Astrocyte of the cerebellum (primary cell): ENCODE measurements around the gene PAPPA.
A peak's percentile ranks its signal among the peaks of the same experiment; 100 is the strongest.

Experiments
- DNase-seq: peaks from one replicate; pipeline ENCODE4 v3.0.0-alpha.2; 2011; ENCODE audit warnings: low read depth
- H3K4me3 ChIP-seq: 2 replicates; pipeline ENCODE4 v1.5.1; 2011; ENCODE audit warnings: mild to moderate bottlenecking, low read depth, low read length, moderate library complexity
- CTCF ChIP-seq: IDR thresholded peaks from 2 replicates; pipeline ENCODE4 v1.5.1; 2012; ENCODE audit warnings: low read length, low read depth, moderate library complexity, mild to moderate bottlenecking; ENCODE audit errors: missing control alignments
- in situ Hi-C: cut with HindIII; loops from 2 replicates; pipeline ENCODE4 v1.10.0; 2017; ENCODE audit warnings: low sequenced_read_pairs

The PAPPA gene

DNA sequence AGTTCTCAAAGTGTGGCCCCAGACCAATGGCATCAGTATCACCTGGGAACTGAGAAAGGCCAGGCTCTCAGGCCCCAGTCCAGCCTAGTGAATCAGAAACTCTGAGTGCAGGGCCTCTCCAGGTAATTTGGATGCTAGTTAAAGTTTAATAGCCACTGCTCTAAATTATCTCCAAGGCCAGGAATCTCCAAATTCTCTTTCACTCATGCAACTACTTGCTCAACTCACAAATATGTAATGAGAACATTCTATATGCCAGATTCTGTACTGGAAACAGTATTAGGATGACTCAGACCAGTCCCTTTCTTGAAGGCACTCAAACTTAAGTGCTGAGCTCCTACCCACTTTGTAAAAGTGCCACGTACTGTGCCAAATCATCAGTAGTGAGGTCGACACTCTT is 84.6 kb downstream of the PAPPA start:
- in situ Hi-C loops = no loop called here
- peak; percentile 31 for DNase-seq
- TF ChIP-seq CTCF = no peak

DNA sequence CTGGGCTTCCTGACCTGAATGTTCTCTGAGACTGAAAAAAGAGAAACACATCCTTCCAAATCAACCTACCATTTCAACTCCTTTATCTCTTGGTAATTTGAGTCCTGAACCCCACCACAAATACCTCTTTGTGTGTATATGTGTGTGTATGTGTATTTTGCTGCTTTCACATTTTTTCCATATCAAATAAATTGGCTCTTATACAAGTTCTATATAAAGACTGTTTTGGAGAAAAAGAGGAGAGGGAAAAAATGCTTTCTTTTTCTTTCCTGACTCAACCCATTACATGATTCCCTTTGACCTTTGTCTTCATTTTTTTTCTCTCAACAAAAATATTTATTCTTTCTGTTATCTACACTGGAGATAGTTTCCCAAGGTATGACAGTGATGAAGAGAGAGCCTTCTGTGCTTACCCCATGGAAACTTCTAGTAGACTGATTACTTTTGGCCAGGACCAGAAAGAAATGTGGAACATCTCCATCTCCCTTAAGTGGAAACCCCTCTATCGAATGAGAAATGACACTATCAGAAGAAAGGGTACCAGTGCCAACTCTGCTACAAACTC is 85.3 kb downstream of the PAPPA start:
- TF ChIP-seq CTCF = no peak

More for the DNA sequence above, 84.6 kb downstream of the PAPPA start:
- no peak overlapping the region for H3K4me3 ChIP-seq

GRCh38 chr9:116243708-116244107 is 90.1 kb downstream of the PAPPA start:
- no peak overlapping the region for H3K4me3 ChIP-seq
- no peak for DNase-seq
- TF ChIP-seq CTCF = no peak
- in situ Hi-C loops = no loop called here

More for the DNA sequence above, 85.3 kb downstream of the PAPPA start:
- DNase-seq = no peak
- no peak overlapping the region for H3K4me3 ChIP-seq
- in situ Hi-C loops = no loop called here

GRCh38 chr9:116247284-116247683 is 93.7 kb downstream of the PAPPA start:
- no peak for DNase-seq
- in situ Hi-C loops = no loop called here
- H3K4me3 ChIP-seq = no peak overlapping the region
- no peak for TF ChIP-seq CTCF

DNA sequence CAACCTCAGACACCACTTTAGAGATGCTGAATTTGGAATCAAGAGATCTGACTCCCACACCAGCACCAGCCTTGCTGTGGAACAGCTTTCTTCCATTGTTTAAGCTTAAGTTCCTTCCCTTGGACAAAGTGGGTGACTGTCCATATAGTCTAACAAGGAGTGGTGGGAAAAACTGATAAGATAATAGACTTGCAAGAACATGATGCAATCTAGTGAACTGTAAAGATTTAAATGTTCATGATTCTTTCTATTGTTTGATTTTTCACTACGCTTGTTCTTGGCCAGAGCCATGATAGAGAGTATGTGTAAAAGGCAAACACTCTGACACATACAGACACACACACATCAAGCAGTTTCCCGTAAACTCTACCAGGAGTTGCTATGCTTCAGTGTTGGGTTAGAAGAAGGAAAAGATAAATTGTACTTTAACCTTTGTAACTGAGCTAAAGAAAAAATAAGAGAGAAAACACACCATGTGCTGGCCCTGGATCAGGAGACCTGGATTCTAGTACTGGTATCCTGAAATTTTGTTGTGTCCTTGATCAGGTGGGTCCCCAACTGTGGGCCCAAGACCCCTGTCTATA is 94.3 kb downstream of the PAPPA start:
- no peak overlapping the region for H3K4me3 ChIP-seq
- TF ChIP-seq CTCF = no peak
- in situ Hi-C loops = no loop called here
- DNase-seq = no peak

- in situ Hi-C loops = no loop called here
- no peak overlapping the region for H3K4me3 ChIP-seq
- TF ChIP-seq CTCF = no peak
- no peak for DNase-seq
Measured at GRCh38 chr9:116250891-116251290, 97.3 kb downstream of the PAPPA start.
